Mucosa of gallbladder (tissue), 1 donor: ENCODE results near the gene REEP6. TPM values are rescaled to one million over a fixed set of nuclear protein-coding genes. Genes with fewer than 3 reads are reported as not detected.
"Not testable (repeated sequence)": the region's sequence is repeated elsewhere in the genome, so short reads cannot be mapped to it uniquely, and the experiment has no call there.

Experiments used
- DNase-seq: peaks from one replicate; pipeline ENCODE4 v3.0.0-alpha.2; 2020; ENCODE audit warnings: low spot score
- total RNA-seq: library from RNA; stranded (reverse); gene quantifications from one replicate; pipeline ENCODE4 v1.2.1, GENCODE V29; 2021
- donor health status: DM: no; HTN: no; CAD: no.

Gene REEP6
- total RNA-seq, 1 donor from 2014 or later, result 80.5 TPM

- DNase-seq, result no peak
Observed at GRCh38 chr19:1522838-1523237, 31.9 kb downstream of the REEP6 start.

- no peak for DNase-seq
Observed at GRCh38 chr19:1523412-1524286, 32.7 kb downstream of the REEP6 start, which contains the start of gene PLK5. TSS of gene PLK5 (plus strand) at chr19:1524077. CDS start at chr19:1526997, 2,920 bp downstream.

GRCh38 chr19:1524287-1524971 is 33.4 kb downstream of the REEP6 start:
- no peak for DNase-seq

GRCh38 chr19:1524972-1525325 is 34.0 kb downstream of the REEP6 start:
- DNase-seq, result no peak

GRCh38 chr19:1525343-1525742 is 34.4 kb downstream of the REEP6 start:
- no peak for DNase-seq

GRCh38 chr19:1526066-1526778 is 35.2 kb downstream of the REEP6 start:
- no peak for DNase-seq

GRCh38 chr19:1526979-1527649 is 36.1 kb downstream of the REEP6 start:
- DNase-seq, result no peak

GRCh38 chr19:1527650-1528309 is 36.8 kb downstream of the REEP6 start:
- DNase-seq, result no peak

GRCh38 chr19:1528596-1529429 is 37.8 kb downstream of the REEP6 start:
- DNase-seq, result no peak

GRCh38 chr19:1529430-1529816 is 38.4 kb downstream of the REEP6 start:
- no peak for DNase-seq

GRCh38 chr19:1530856-1531255 is 39.9 kb downstream of the REEP6 start:
- not testable (repeated sequence) for DNase-seq

GRCh38 chr19:1531587-1531986 is 40.6 kb downstream of the REEP6 start:
- no peak for DNase-seq

- no peak for DNase-seq
Observed at GRCh38 chr19:1532003-1532402, 41.0 kb downstream of the REEP6 start.

GRCh38 chr19:1533510-1534150 is 42.6 kb downstream of the REEP6 start:
- no peak for DNase-seq

- no peak for DNase-seq
Observed at GRCh38 chr19:1534972-1535371, 44.0 kb downstream of the REEP6 start.

GRCh38 chr19:1535699-1536098 is 44.7 kb downstream of the REEP6 start:
- not testable (repeated sequence) for DNase-seq

GRCh38 chr19:1538978-1539377 is 48.0 kb downstream of the REEP6 start:
- no peak for DNase-seq

- not testable (repeated sequence) for DNase-seq
Observed at GRCh38 chr19:1539749-1540148, 48.8 kb downstream of the REEP6 start.

- DNase-seq, result no peak
Observed at GRCh38 chr19:1540365-1540925, 49.5 kb downstream of the REEP6 start.
